HG03135 (cell line): Measurements from ENCODE around the gene C3orf33.

Experiments used
- ATAC-seq: cut with Tn5 transposase; IDR thresholded peaks from one replicate; pipeline ENCODE4 v1.9.1; 2021; ENCODE audit warnings: mild to moderate bottlenecking, moderate library complexity; ENCODE audit not compliant: unreplicated experiment

Gene C3orf33

GRCh38 chr3:155743606-155744005 is 62.5 kb downstream of the C3orf33 start:
- no peak for ATAC-seq

GRCh38 chr3:155742349-155742965 is 63.6 kb downstream of the C3orf33 start:
- no peak for ATAC-seq

DNA sequence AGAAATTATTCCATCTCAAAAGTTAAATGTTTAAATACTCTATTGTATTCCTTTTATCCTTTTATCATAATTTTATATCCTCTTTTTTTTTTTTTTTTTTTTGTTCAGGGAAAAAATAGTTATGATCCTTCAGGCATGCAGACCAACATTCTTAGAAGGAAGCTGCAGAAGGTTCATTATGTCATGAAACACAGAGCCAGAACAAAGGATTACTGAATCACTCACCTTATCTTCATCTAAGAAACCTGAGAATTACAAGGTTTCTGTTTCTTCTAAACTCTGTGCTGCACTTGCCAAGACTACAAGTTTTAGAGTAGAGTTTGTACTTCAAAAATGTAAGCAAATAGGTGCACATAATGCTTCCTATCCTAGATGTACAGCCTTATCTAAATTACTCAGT is 64.5 kb downstream of the C3orf33 start:
- no peak for ATAC-seq

DNA sequence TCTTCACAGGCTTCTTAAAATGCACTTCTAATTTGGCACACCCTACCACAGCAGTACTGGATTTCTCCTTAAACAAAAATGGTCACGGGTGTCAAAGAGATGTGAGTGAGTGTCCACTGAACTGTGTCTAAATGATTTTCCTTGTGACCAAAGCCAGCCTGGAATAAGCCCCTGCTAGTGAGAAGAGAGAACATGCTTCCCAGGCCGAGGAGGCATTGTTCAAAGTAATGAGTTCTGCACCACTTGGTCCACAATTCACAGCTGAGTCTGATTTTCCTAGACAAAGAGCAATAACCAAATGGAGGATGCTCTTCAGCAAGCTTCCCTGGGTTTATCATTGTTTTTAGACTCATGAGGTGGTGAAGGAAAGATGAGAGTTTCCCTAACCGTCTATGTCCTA is 65.0 kb downstream of the C3orf33 start:
- ATAC-seq = no peak

- ATAC-seq = no peak
These were observed 66.9 kb downstream of the C3orf33 start for GRCh38 chr3:155739154-155739553.

DNA sequence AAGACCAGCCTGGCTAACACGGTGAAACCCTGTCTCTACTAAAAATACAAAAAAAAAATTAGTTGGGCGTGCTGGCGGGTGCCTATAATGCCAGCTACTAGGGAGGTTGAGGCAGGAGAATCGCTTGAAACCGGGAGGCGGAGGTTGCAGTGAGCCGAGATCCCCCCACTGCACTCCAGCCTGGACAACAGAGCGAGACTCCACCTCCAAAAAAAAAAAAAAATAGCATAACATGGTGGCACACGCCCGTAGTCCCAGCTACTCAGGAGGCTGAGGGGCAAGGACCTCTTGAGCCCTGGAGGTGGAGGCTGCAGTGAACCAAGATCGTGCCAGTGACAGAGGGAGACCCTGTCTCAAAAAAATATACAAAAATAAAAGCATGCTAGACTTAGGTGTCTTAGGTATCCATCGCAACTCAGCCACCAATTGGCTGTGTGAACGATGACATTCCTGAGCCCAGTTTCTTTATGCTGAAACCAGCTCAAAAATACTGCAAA is 67.5 kb downstream of the C3orf33 start:
- ATAC-seq = no peak

DNA sequence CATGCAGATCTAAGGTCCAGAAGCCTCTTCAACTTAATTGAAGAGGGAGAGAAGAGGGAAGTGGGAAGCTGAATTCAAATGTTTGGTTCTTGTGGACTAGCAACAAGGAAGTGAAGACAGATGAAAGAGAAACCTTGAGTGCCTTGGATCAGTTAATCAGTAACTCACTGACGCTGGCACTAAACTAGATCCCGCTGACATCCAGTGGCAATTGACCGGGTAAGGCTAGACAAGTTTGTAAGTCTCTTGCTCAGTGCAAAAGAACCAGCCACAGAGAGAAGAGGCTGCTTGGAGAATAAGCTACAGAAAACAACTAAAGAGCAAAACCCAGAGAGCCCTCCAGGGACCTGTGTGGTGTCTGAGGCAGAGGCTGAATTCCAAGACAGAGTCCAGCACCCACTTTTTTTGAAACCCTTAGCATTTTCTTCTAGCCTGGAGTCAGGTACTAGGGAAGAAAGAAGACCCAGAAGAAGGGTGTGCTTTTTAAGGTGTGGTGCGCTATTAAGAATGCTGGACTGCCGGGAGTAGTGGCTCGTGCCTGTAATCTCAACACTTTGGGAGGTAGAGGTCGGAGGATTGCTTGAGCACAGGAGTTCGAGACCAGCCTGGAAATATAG is 68.1 kb downstream of the C3orf33 start:
- peak; percentile 97 for ATAC-seq

DNA sequence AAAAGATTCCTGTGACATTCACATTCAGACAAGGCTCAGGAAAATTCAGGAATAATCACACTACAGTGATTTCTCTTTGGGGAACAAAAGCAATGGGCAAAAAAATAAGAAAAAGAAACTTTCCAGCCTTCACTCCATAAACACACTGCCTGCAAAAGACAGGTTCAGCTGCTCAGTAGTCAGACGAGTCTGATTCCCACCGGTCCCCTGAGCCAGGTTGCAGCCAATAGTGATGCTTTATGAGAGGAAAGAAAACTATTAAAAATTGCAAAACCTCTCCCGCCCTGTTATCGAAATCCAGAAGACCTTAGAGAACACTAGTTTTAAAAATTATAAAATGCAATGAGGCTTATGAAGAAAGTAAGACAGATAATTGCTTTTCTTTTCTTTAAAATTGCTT is 69.7 kb downstream of the C3orf33 start:
- ATAC-seq = no peak

DNA sequence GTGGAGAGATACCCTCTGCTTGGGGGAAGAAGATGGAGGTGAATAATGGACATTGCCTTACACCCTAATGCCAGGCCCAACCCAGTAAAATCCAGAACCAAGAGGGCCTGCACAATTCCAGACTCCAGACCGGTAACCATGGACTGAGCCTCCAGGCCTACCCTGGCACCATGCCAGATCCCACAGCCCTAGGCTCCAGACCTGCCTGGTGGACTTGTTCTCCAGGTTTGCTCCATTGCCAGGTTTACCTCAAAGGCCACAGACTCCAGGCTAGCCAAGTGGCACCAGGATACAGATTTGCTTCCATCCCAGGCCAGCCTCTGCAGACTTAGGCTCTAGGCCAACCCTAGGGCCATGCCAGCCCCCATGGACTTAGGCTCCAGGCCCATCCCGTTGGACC is 75.2 kb downstream of the C3orf33 start:
- no peak for ATAC-seq

GRCh38 chr3:155727836-155728235 is 78.2 kb downstream of the C3orf33 start:
- ATAC-seq = no peak

- no peak for ATAC-seq
These were observed 91.8 kb downstream of the C3orf33 start for GRCh38 chr3:155714295-155714718.
